Activated CD4-positive, alpha-beta T cell treated with anti-CD3 and anti-CD28 coated beads for 4 hours (primary cell): ENCODE results near the gene PXDN.
"Not testable (repeated sequence)": the region's sequence is repeated elsewhere in the genome, so short reads cannot be mapped to it uniquely, and the experiment has no call there.

Experiments used
- DNase-seq, 2 donors: peaks; one replicate each; pipeline ENCODE4 v3.0.0-alpha.2; 2020

The PXDN gene

GRCh38 chr2:1680222-1681016 is 63.9 kb downstream of the PXDN start:
- no peak for DNase-seq

- DNase-seq, result not testable (repeated sequence)
These were observed 64.8 kb downstream of the PXDN start for GRCh38 chr2:1679488-1680039.

- not testable (repeated sequence) for DNase-seq
These were observed 65.2 kb downstream of the PXDN start for GRCh38 chr2:1679065-1679464.

- no peak for DNase-seq
These were observed 65.7 kb downstream of the PXDN start for GRCh38 chr2:1678609-1679008.

GRCh38 chr2:1677821-1678165 is 66.5 kb downstream of the PXDN start:
- no peak for DNase-seq

GRCh38 chr2:1676913-1677820 is 67.1 kb downstream of the PXDN start:
- no peak for DNase-seq

GRCh38 chr2:1676091-1676912 is 68.0 kb downstream of the PXDN start:
- no peak for DNase-seq

- DNase-seq, result no peak
These were observed 68.7 kb downstream of the PXDN start for GRCh38 chr2:1675633-1676032.

GRCh38 chr2:1674766-1675397 is 69.4 kb downstream of the PXDN start:
- DNase-seq, result no peak

- DNase-seq, result no peak
These were observed 70.0 kb downstream of the PXDN start for GRCh38 chr2:1674276-1674675.

GRCh38 chr2:1673160-1673944 is 71.0 kb downstream of the PXDN start:
- no peak for DNase-seq

GRCh38 chr2:1672738-1673137 is 71.6 kb downstream of the PXDN start:
- no peak for DNase-seq

- no peak for DNase-seq
These were observed 72.4 kb downstream of the PXDN start for GRCh38 chr2:1671916-1672315.

- DNase-seq, result no peak
These were observed 73.7 kb downstream of the PXDN start for GRCh38 chr2:1670636-1671035.

GRCh38 chr2:1665761-1666505 is 78.4 kb downstream of the PXDN start:
- DNase-seq, result no peak

GRCh38 chr2:1664698-1665097 is 79.6 kb downstream of the PXDN start:
- DNase-seq, result no peak

- no peak for DNase-seq
These were observed 80.2 kb downstream of the PXDN start for GRCh38 chr2:1664076-1664605.

- no peak for DNase-seq
These were observed 80.7 kb downstream of the PXDN start for GRCh38 chr2:1663621-1664020.

GRCh38 chr2:1662606-1663180 is 81.6 kb downstream of the PXDN start:
- DNase-seq, result no peak
